Measurements from ENCODE around the gene FAM53C.
"Not testable (repeated sequence)": the region's sequence is repeated elsewhere in the genome, so short reads cannot be mapped to it uniquely, and the experiment has no call there.

- TF ChIP-seq POLR2A (IDR thresholded peaks at IDR 0.05); CTCF (IDR thresholded peaks at IDR 0.05 in 8 of 11, conservative IDR thresholded peaks at IDR 0.05 in 3 of 11); POLR2AphosphoS5 (IDR thresholded peaks at IDR 0.05): not testable (repeated sequence)
These were observed 19.9 kb upstream of the FAM53C start for GRCh38 chr5:138318211-138318610.
